Measurements from ENCODE around the gene NINL. TPM values are rescaled to one million over a fixed set of nuclear protein-coding genes. Genes with fewer than 3 reads are reported as not detected.

The NINL gene
- total and polyA plus RNA-seq, 4 experiments from 2014 or later, result 0.36 to 4.0 (median 3.4) TPM; not detected in 1

DNA sequence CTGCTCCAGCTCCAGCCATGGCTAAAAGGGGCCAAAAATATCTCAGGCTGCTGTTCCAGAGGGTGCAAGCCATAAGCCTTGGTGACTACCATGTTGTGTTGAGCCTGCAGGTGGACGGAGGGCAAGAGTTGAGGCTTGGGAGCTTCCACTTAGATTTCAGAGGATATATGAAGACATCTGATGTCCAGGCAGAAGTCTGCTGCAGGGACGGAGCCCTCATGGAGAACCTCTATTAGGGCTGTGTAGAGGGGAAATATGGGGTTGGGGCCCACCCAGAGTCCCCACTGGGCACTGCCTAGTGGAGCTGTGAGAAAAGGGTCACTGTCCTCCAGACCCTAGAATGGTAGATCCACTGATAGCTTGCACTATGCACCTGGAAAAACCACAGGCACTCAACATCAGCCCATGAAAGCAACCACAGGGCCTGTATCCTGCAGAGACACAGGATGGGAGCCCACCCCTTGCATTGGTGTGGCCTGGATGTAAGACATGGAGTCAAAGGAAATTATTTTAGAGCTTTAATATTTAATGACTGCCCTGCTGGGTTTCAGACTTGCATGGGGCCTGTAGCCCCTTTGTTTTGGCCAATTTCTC lies 70.5 kb downstream of the NINL start:
- CTCF ChIA-PET (ENCODE audit: partially characterized antibody), result no interaction called here
- no peaks in the 10 kb centered on the region for H3K4me1 ChIP-seq (ENCODE audit: insufficient read depth, low read length)
- POLR2A ChIA-PET (ENCODE audit: partially characterized antibody), result no interaction called here
- H3K4me3 ChIP-seq (ENCODE audit: low read length in 2 of 2), result no peak overlapping the region
- intact Hi-C loops (cut with micrococcal nuclease), result no loop called here
- H3K36me3 ChIP-seq (ENCODE audit: insufficient read depth, low read length), result no peaks in the 10 kb centered on the region
- no peak for DNase-seq
- Mint-ChIP-seq H3K9me3 (peaks cover 4 to 48% (median 40%) of the 10 kb centered on the region in 8 donors), H3K27me3 (no peaks in the 10 kb centered on the region), H3K4me1 (no peaks in the 10 kb centered on the region), H3K36me3 (peaks cover 28 to 41% of the 10 kb centered on the region in 2 donors), H3K27ac (no peak overlapping the region), H3K4me3 (peak overlapping the region in 1 of 8 donors; percentile 24)
- peaks cover 5 to 18% of the 10 kb centered on the region in 2 donors for H3K9me3 ChIP-seq (ENCODE audit: control insufficient read depth in 1 of 2, low read length in 2 of 2)
- no peak overlapping the region for H3K27ac ChIP-seq (ENCODE audit: low read depth, low read length)
- H3K27me3 ChIP-seq (ENCODE audit: insufficient read depth, low read length), result no peaks in the 10 kb centered on the region

DNA sequence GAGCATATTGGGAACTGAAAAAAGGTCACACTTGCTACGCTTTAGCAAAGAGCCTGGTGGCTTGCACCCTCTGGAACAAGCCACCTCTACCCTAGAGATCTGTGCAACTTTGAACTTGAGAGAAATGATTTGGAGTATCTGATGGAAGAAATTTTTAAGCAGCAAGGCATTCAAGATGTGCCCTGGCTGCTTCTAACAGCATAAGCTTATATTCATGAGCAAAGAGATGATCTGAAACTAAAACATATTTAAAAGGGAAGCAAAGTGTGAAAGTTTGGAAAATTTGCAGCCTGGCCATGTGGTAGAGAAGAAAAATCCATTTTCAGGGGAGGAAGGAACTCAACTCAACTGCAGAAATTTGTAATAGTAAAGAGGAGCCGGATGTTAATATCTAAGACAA lies 71.1 kb downstream of the NINL start:
- Histone ChIP-seq H3K36me3 (ENCODE audit: insufficient read depth, low read length) (no peaks in the 10 kb centered on the region), H3K27ac (ENCODE audit: low read depth, low read length) (no peak overlapping the region), H3K27me3 (ENCODE audit: insufficient read depth, low read length) (no peaks in the 10 kb centered on the region), H3K9me3 (ENCODE audit: control insufficient read depth in 1 of 2, low read length in 2 of 2) (peaks cover 5 to 18% of the 10 kb centered on the region in 2 donors), H3K4me3 (ENCODE audit: low read length in 2 of 2) (no peak overlapping the region), H3K4me1 (ENCODE audit: insufficient read depth, low read length) (no peaks in the 10 kb centered on the region)
- CTCF ChIA-PET (ENCODE audit: partially characterized antibody), result no interaction called here
- Mint-ChIP-seq H3K9me3 (peaks cover 4 to 48% (median 40%) of the 10 kb centered on the region in 8 donors), H3K4me1 (no peaks in the 10 kb centered on the region), H3K4me3 (peak overlapping the region in 1 of 8 donors; percentile 9), H3K27me3 (no peaks in the 10 kb centered on the region), H3K27ac (no peak overlapping the region), H3K36me3 (peaks cover 32 to 43% of the 10 kb centered on the region in 2 donors)
- POLR2A ChIA-PET (ENCODE audit: partially characterized antibody), result no interaction called here
- intact Hi-C loops (cut with micrococcal nuclease), result no loop called here
- no peak for DNase-seq

DNA sequence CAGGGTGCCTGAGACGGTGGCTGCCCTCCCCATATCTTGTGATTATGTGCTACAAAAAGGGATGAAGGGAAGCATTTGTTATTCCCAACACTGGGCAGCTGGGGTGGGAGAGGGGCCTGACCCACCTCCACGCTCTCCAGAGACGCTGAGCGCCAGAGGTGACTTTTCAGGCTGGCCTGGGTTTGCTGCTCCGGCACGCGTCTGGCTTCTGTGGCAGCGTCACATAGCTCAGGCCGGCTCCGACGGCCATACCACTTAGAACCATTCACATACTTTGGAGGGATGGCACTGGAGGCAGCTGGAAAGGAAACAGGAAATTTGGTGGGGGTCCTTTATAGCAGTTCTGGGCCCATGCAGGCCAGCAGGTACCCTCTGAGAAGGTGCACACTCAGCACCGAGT lies 72.6 kb downstream of the NINL start:
- Histone ChIP-seq H3K4me3 (ENCODE audit: low read length in 2 of 2) (no peak overlapping the region), H3K4me1 (ENCODE audit: insufficient read depth, low read length) (no peaks in the 10 kb centered on the region), H3K9me3 (ENCODE audit: control insufficient read depth in 1 of 2, low read length in 2 of 2) (peaks cover 5 to 18% of the 10 kb centered on the region in 2 donors), H3K27ac (ENCODE audit: low read depth, low read length) (no peak overlapping the region), H3K27me3 (ENCODE audit: insufficient read depth, low read length) (no peaks in the 10 kb centered on the region), H3K36me3 (ENCODE audit: insufficient read depth, low read length) (no peaks in the 10 kb centered on the region)
- no peaks in the 10 kb centered on the region for H3K4me1 Mint-ChIP-seq
- no peak overlapping the region for H3K4me3 Mint-ChIP-seq
- H3K36me3 Mint-ChIP-seq, result peaks cover 35 to 49% of the 10 kb centered on the region in 2 donors
- intact Hi-C loops (cut with micrococcal nuclease), result no loop called here
- no peaks in the 10 kb centered on the region for H3K27me3 Mint-ChIP-seq
- POLR2A ChIA-PET (ENCODE audit: partially characterized antibody), result no interaction called here
- H3K27ac Mint-ChIP-seq, result no peak overlapping the region
- CTCF ChIA-PET (ENCODE audit: partially characterized antibody), result no interaction called here
- DNase-seq, result no peak
- H3K9me3 Mint-ChIP-seq, result peaks cover 4 to 48% (median 40%) of the 10 kb centered on the region in 8 donors

DNA sequence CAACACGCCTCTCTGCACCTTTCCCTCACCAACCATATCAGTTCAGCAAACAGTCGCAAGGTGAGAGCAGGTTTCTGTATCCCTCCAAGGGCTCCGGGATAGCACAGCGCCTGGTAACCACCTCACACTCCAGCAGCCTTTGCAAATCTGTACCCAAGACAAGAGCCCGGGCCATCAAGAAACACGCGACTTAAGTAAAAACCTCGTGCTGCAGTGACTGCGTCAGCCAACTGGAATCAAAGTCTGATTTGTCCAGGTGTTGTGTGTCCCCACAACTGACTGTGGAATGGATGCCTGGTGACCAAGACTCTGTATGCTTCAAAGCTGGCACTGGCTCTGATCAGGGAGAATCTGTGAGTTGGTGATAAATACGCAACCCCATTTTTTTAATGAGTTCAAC lies 74.1 kb downstream of the NINL start:
- H3K4me1 Mint-ChIP-seq, result no peaks in the 10 kb centered on the region
- H3K4me1 ChIP-seq (ENCODE audit: insufficient read depth, low read length), result no peaks in the 10 kb centered on the region
- no peak overlapping the region for H3K27ac Mint-ChIP-seq
- CTCF ChIA-PET (ENCODE audit: partially characterized antibody), result no interaction called here
- H3K36me3 ChIP-seq (ENCODE audit: insufficient read depth, low read length), result no peaks in the 10 kb centered on the region
- POLR2A ChIA-PET (ENCODE audit: partially characterized antibody), result no interaction called here
- H3K36me3 Mint-ChIP-seq, result peaks cover 32 to 37% of the 10 kb centered on the region in 2 donors
- H3K27ac ChIP-seq (ENCODE audit: low read depth, low read length), result no peak overlapping the region
- intact Hi-C loops (cut with micrococcal nuclease), result no loop called here
- peaks cover 5 to 18% of the 10 kb centered on the region in 2 donors for H3K9me3 ChIP-seq (ENCODE audit: control insufficient read depth in 1 of 2, low read length in 2 of 2)
- no peak overlapping the region for H3K4me3 ChIP-seq (ENCODE audit: low read length in 2 of 2)
- peaks cover 4 to 39% (median 33%) of the 10 kb centered on the region in 8 donors for H3K9me3 Mint-ChIP-seq
- no peak overlapping the region for H3K4me3 Mint-ChIP-seq
- DNase-seq, result no peak
- H3K27me3 ChIP-seq (ENCODE audit: insufficient read depth, low read length), result no peaks in the 10 kb centered on the region
- H3K27me3 Mint-ChIP-seq, result no peaks in the 10 kb centered on the region

DNA sequence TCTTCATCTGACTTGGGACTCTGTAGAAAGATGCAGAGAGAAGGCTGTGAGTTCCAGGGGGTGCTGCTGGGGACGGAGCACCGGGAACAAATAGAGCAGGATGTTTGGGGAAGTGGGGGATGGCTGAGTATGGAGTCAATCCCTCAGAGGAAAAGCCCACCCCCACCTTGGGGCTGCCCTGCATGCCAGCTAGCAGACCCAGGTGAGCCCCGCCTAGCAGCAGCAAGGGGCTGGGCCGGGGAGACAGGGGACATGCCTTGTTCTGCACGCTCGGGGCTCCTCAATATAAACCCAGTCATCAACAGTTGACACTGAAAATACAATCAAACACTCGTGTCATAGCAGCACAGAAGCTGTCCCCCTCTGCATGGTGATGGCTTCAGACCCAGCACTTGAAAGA lies 74.6 kb downstream of the NINL start:
- Mint-ChIP-seq H3K9me3 (peaks cover 4 to 36% (median 30%) of the 10 kb centered on the region in 8 donors), H3K36me3 (peaks cover 29 to 34% of the 10 kb centered on the region in 2 donors), H3K27ac (no peak overlapping the region), H3K4me3 (no peak overlapping the region), H3K27me3 (no peaks in the 10 kb centered on the region), H3K4me1 (no peaks in the 10 kb centered on the region)
- no peaks in the 10 kb centered on the region for H3K36me3 ChIP-seq (ENCODE audit: insufficient read depth, low read length)
- no peaks in the 10 kb centered on the region for H3K27me3 ChIP-seq (ENCODE audit: insufficient read depth, low read length)
- ChIA-PET CTCF (ENCODE audit: partially characterized antibody) (no interaction called here), POLR2A (ENCODE audit: partially characterized antibody) (no interaction called here)
- H3K9me3 ChIP-seq (ENCODE audit: control insufficient read depth in 1 of 2, low read length in 2 of 2), result peaks cover 5 to 18% of the 10 kb centered on the region in 2 donors
- H3K4me3 ChIP-seq (ENCODE audit: low read length in 2 of 2), result no peak overlapping the region
- intact Hi-C loops (cut with micrococcal nuclease), result no loop called here
- H3K4me1 ChIP-seq (ENCODE audit: insufficient read depth, low read length), result no peaks in the 10 kb centered on the region
- DNase-seq, result no peak
- no peak overlapping the region for H3K27ac ChIP-seq (ENCODE audit: low read depth, low read length)

DNA sequence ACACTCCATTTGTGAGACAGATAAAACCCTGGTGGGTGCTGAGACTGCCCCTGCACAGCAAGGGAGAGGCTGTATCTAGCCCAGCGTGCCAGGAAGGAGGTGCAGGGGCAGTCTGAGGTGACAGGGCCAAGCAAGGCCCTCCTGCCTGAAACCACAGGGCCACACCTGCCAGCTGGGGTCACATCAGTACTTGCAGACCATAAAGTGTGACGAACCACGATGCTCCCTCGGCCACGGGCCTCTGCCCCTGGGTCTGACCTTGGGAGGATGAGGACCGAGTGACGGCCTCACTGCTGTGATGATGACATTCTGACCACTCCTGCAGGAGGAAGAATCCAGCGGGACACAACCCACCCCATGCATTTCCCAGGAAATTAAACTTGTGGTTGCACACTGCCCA lies 75.1 kb downstream of the NINL start:
- POLR2A ChIA-PET (ENCODE audit: partially characterized antibody), result no interaction called here

DNA sequence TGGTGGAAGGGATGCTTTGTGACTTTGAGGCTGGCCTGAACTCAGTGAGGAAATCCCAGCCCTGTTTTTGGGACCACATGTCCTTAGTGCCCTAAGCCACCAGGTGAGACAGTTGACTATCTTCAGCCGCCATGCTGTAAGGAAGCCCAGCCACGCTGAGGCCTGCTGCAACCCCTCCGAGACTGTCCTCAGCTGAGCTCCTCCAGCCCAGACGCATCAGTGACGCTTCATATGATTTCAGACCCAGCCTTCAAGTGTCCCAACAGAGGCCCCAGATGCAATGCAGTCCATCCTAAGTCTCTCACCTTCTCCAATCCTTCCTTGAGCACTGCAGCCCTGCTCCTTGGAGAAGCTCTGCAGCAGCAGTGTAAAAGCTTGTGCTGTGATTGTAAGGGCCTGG lies 76.2 kb downstream of the NINL start:
- Mint-ChIP-seq H3K9me3 (peaks cover 1 to 21% (median 14%) of the 10 kb centered on the region in 8 donors), H3K27me3 (no peaks in the 10 kb centered on the region), H3K36me3 (peaks cover 16 to 24% of the 10 kb centered on the region in 2 donors), H3K4me1 (no peaks in the 10 kb centered on the region), H3K27ac (no peak overlapping the region), H3K4me3 (no peak overlapping the region)
- Histone ChIP-seq H3K27ac (ENCODE audit: low read depth, low read length) (no peak overlapping the region), H3K4me3 (ENCODE audit: low read length in 2 of 2) (no peak overlapping the region), H3K36me3 (ENCODE audit: insufficient read depth, low read length) (no peaks in the 10 kb centered on the region), H3K4me1 (ENCODE audit: insufficient read depth, low read length) (no peaks in the 10 kb centered on the region), H3K27me3 (ENCODE audit: insufficient read depth, low read length) (no peaks in the 10 kb centered on the region), H3K9me3 (ENCODE audit: control insufficient read depth in 1 of 2, low read length in 2 of 2) (peaks cover 0 to 4% of the 10 kb centered on the region in 2 donors)
- ChIA-PET POLR2A (ENCODE audit: partially characterized antibody) (no interaction called here), CTCF (ENCODE audit: partially characterized antibody) (no interaction called here)
- intact Hi-C loops (cut with micrococcal nuclease), result no loop called here
- DNase-seq, result no peak

More for the DNA sequence above, 75.1 kb downstream of the NINL start:
- H3K4me3 Mint-ChIP-seq, result no peak overlapping the region
- H3K36me3 Mint-ChIP-seq, result peaks cover 26 to 31% of the 10 kb centered on the region in 2 donors
- Histone ChIP-seq H3K36me3 (ENCODE audit: insufficient read depth, low read length) (no peaks in the 10 kb centered on the region), H3K27me3 (ENCODE audit: insufficient read depth, low read length) (no peaks in the 10 kb centered on the region), H3K4me3 (ENCODE audit: low read length in 2 of 2) (no peak overlapping the region), H3K9me3 (ENCODE audit: control insufficient read depth in 1 of 2, low read length in 2 of 2) (peaks cover 5 to 15% of the 10 kb centered on the region in 2 donors), H3K27ac (ENCODE audit: low read depth, low read length) (no peak overlapping the region), H3K4me1 (ENCODE audit: insufficient read depth, low read length) (no peaks in the 10 kb centered on the region)
- peaks cover 4 to 31% (median 25%) of the 10 kb centered on the region in 8 donors for H3K9me3 Mint-ChIP-seq
- H3K4me1 Mint-ChIP-seq, result no peaks in the 10 kb centered on the region
- H3K27ac Mint-ChIP-seq, result no peak overlapping the region
- intact Hi-C loops (cut with micrococcal nuclease), result no loop called here
- no peaks in the 10 kb centered on the region for H3K27me3 Mint-ChIP-seq
- no peak for DNase-seq
- CTCF ChIA-PET (ENCODE audit: partially characterized antibody), result no interaction called here
